ENCODE measurements around the gene SORL1.

DNA sequence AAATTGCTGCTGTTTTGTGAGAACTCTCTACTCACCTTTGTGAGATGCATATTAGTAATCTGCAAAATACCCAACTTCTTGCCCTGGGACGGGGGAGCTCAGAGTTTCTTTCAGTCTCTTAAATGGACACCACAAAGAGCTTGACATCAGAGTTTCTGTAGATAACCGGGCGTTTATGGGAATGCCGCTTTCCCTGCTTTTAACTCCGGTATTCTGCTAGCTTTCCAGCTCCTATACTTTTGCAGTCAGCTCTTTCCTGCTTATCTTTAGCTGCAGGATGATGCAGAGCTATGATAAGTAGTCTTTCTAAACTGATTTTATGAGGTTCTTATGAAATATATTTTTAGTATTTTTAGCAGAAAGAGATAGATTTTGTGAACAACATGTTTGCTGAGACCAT lies 155.2 kb downstream of the SORL1 start:
- TF ChIP-seq, protein P1, sequence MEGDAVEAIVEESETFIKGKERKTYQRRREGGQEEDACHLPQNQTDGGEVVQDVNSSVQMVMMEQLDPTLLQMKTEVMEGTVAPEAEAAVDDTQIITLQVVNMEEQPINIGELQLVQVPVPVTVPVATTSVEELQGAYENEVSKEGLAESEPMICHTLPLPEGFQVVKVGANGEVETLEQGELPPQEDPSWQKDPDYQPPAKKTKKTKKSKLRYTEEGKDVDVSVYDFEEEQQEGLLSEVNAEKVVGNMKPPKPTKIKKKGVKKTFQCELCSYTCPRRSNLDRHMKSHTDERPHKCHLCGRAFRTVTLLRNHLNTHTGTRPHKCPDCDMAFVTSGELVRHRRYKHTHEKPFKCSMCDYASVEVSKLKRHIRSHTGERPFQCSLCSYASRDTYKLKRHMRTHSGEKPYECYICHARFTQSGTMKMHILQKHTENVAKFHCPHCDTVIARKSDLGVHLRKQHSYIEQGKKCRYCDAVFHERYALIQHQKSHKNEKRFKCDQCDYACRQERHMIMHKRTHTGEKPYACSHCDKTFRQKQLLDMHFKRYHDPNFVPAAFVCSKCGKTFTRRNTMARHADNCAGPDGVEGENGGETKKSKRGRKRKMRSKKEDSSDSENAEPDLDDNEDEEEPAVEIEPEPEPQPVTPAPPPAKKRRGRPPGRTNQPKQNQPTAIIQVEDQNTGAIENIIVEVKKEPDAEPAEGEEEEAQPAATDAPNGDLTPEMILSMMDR (IDR thresholded peaks at IDR 0.05), result no peak
- TF ChIP-seq EZH2phosphoT487 (IDR thresholded peaks at IDR 0.05), result no peak
